ENCODE measurements around the gene C1R. TPM values are rescaled to one million over a fixed set of nuclear protein-coding genes. Genes with fewer than 3 reads are reported as not detected.

C1R gene
- total and polyA plus RNA-seq, 2 of the 8 experiments (the other 6 are each of a cell fraction or from before 2014, with no cell fraction given) = 6.9 to 16.3 TPM

DNA sequence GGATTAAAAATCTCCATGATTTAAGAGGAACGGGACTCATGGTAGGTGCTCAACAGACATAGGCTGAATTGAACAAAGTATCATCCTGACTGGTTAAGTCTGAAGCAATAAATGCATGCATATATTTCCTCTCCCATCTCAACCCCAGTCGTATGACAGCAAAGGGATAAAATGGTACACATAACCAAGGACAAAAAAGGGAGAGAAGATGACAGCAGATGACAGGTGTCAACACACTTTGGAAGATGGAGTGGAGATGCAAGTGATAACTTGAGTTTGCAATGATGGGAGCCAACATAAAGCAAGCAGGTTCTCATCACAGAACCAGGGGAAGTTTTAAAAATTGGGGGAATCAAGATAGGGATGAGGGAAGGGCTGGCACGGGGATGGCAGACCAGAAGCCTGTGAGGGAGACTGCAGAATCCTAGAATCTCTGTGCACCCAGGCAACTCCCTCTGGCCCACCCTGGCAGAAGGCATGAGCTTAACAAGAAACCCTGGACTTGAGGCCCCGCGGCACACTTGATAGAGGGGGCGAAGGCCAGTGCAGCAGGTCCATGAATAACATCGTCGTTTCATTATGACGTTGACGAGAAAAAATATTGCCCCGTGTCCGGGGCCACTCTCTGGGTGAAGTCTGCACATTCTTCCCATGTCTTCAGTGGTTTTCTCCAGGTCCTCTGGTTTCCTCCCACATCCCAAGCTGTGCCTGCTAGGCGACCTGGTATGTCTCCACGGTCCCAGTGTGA lies 11.8 kb upstream of the C1R start (continued):
- TF ChIP-seq CTCF (IDR thresholded peaks at IDR 0.05; ENCODE audit: control extremely low read depth in 1 of 3, insufficient read depth in 1 of 3, low read depth in 1 of 3, low read length in 3 of 3) (no peak), ZNF274 (IDR thresholded peaks at IDR 0.05; ENCODE audit: borderline replicate concordance, extremely low read depth, low read length) (no peak), POU5F1 (IDR thresholded peaks at IDR 0.05; ENCODE audit: low read depth, low read length) (no peak), TEAD4 (IDR thresholded peaks at IDR 0.05; ENCODE audit: low read depth, low read length) (no peak), SIN3A (conservative IDR thresholded peaks at IDR 0.05 in 1 of 2, IDR thresholded peaks at IDR 0.05 in 1 of 2; ENCODE audit: low read depth in 1 of 2, low read length in 2 of 2) (no peak), FOSL1 (IDR thresholded peaks at IDR 0.05; ENCODE audit: insufficient read depth, low read depth, low read length) (no peak), KDM1A (IDR thresholded peaks at IDR 0.05; ENCODE audit: borderline replicate concordance, low read length) (no peak), SUZ12 (IDR thresholded peaks at IDR 0.05; ENCODE audit: low read length) (no peak), SIRT6 (IDR thresholded peaks at IDR 0.05; ENCODE audit: low read length) (no peak), MAFK (IDR thresholded peaks at IDR 0.05; ENCODE audit: low read depth, low read length) (no peak), JUN (IDR thresholded peaks at IDR 0.05; ENCODE audit: low read depth, low read length) (no peak), BCL11A (IDR thresholded peaks at IDR 0.05; ENCODE audit: low read depth in 2 of 2, low read length in 2 of 2) (no peak)
